GM12878 (cell line): ENCODE data around the gene POMP. TPM values are rescaled to one million over a fixed set of nuclear protein-coding genes. Genes with fewer than 3 reads are reported as not detected.
"Not testable (repeated sequence)": the region's sequence is repeated elsewhere in the genome, so short reads cannot be mapped to it uniquely, and the experiment has no call there.

ENCODE experiments used
- ATAC-seq: fragments of 200-7000 bp; cut with Tn5 transposase; 3 replicates; pipeline ENCODE4 v1.9.1; 2020; ENCODE audit warnings: mild to moderate bottlenecking, moderate library complexity
- BruUV-seq: library from RNA; stranded (reverse); fragments of 400-500 nt; replicated peaks from 2 replicates; lab custom pipeline; 2021; lab: Mats Ljungman, UMichigan
- CTCF ChIA-PET: fragments of 300-600 bp; sonication (Branson Sonifier 250); formaldehyde crosslinking; extraction: SDS; loops from one replicate; lab custom pipeline; 2021; ENCODE audit warnings: inconsistent platforms; lab: Yijun Ruan, JAX
- POLR2A ChIA-PET: fragments of 350-600 bp; formaldehyde crosslinking; extraction: SDS; loops from one replicate; lab custom pipeline; 2021; ENCODE audit warnings: inconsistent platforms; lab: Charles Lee
- RAD21 ChIA-PET: fragments of 300-600 bp; sonication (Branson Sonifier 250); formaldehyde crosslinking; loops from one replicate; lab custom pipeline; 2023; ENCODE audit warnings: antibody characterized with exemption; ENCODE audit not compliant: unreplicated experiment; lab: Charles Lee
- SMC1A ChIA-PET: fragments of 300-600 bp; sonication (Branson Sonifier 250); formaldehyde crosslinking; loops from one replicate; lab custom pipeline; 2023; ENCODE audit not compliant: unreplicated experiment, uncharacterized antibody; lab: Charles Lee
- DNase-seq: peaks from one replicate; pipeline ENCODE4 v3.0.0-alpha.2; 2011; ENCODE audit warnings: low read depth, low spot score
- FAIRE-seq: peaks from 3 replicates; lab custom pipeline; 2011; peaks lifted over from hg19 to GRCh38; lab: Jason Lieb, UNC
- H2AFZ ChIP-seq: 2 replicates; pipeline ENCODE4 v1.6.0; 2011; ENCODE audit warnings: low read depth, low read length, control low read depth; ENCODE audit not compliant: control insufficient read depth
- H3K27ac ChIP-seq: 2 replicates; pipeline ENCODE4 v1.5.1; 2011; ENCODE audit warnings: control low read depth; ENCODE audit not compliant: control insufficient read depth, insufficient read depth
- H3K27me3 ChIP-seq, 2 experiments: replicated peaks in 1 of 2; 2 replicates each; pipeline versions ENCODE4 v1.6.0 to v1.6.1; 2011; ENCODE audit warnings: low read length in 1 of 2; ENCODE audit not compliant: control insufficient read depth in 2 of 2, insufficient read depth in 2 of 2
- H3K36me3 ChIP-seq, 2 experiments: 2 replicates each; pipeline ENCODE4 v1.5.1; 2011; ENCODE audit warnings: low read length in 1 of 2; ENCODE audit not compliant: control insufficient read depth in 2 of 2, insufficient read depth in 2 of 2
- H3K4me1 ChIP-seq: 2 replicates; pipeline ENCODE4 v1.6.1; 2011; ENCODE audit warnings: mild to moderate bottlenecking, low read length, moderate library complexity, mixed read lengths; ENCODE audit not compliant: control insufficient read depth, insufficient read depth
- H3K4me2 ChIP-seq: 2 replicates; pipeline ENCODE4 v1.6.0; 2011; ENCODE audit warnings: control low read depth; ENCODE audit not compliant: control insufficient read depth, insufficient read depth
- H3K4me3 ChIP-seq: fragments of 200-600 bp; sonication (generic); 2 replicates; pipeline ENCODE4 v1.5.1; 2016
- H3K79me2 ChIP-seq: 2 replicates; pipeline ENCODE4 v1.6.0; 2011; ENCODE audit warnings: low read length; ENCODE audit not compliant: control insufficient read depth, insufficient read depth
- H3K9ac ChIP-seq: 2 replicates; pipeline ENCODE4 v1.8.0; 2011; ENCODE audit warnings: low read length, control low read depth, mixed read lengths; ENCODE audit not compliant: control insufficient read depth, insufficient read depth
- H3K9me3 ChIP-seq: replicated peaks from 3 replicates; pipeline ENCODE4 v1.5.1; 2011; ENCODE audit warnings: mild to moderate bottlenecking, low read length; ENCODE audit not compliant: control insufficient read depth, insufficient read depth
- H4K20me1 ChIP-seq: 2 replicates; pipeline ENCODE4 v1.6.0; 2011; ENCODE audit not compliant: control insufficient read depth, insufficient read depth
- SPI1 ChIP-seq: IDR thresholded peaks from 2 replicates; pipeline ENCODE4 v1.6.1; 2011; ENCODE audit warnings: low read depth, mild to moderate bottlenecking, low read length, moderate library complexity, borderline replicate concordance; ENCODE audit not compliant: insufficient read depth
- ZNF622 ChIP-seq: fragments of 450-650 bp; IDR thresholded peaks from 2 replicates; pipeline ENCODE4 v1.6.1; 2017; ENCODE audit warnings: mild to moderate bottlenecking, inconsistent platforms
- WGBS: methylation state at CpG from one replicate; pipeline ENCODE4 v1.1.6; 2016; ENCODE audit warnings: low lambda C conversion rate; ENCODE audit not compliant: insufficient replicate concordance, insufficient coverage; ENCODE audit errors: missing lambda C conversion rate; 5-methylcytosine and 5-hydroxymethylcytosine counted together
- in situ Hi-C: fragments of 300-500 bp; cut with MboI; formaldehyde crosslinking; loops from 9 replicates; pipeline ENCODE4 v1.14.3; 2018; ENCODE audit warnings: mixed read lengths
- intact Hi-C: fragments of 100-400 bp; cut with micrococcal nuclease; formaldehyde crosslinking; loops from one replicate; pipeline ENCODE4 v1.14.2; 2022; ENCODE audit not compliant: unreplicated experiment
- polyA plus RNA-seq, 11 experiments: library from polyadenylated mRNA; depleted of rRNA in 4 of 11; unstranded in 6 of 11; stranded (reverse) in 5 of 11; fragments of >200 nt; fragmentation: Nextera tagmentation in 4 of 11; fragmentation: Illumina TruSeq in 1 of 11; extraction: Ambion mirVana in 4 of 11; extraction: Trizol in 1 of 11; gene quantifications; 1 replicate in 1 of 11; 2 replicates in 10 of 11; pipeline versions ENCODE4 v1.2.1 to v1.2.3, GENCODE V29; 2011 to 2016; ENCODE audit warnings: inconsistent platforms in 2 of 11, missing spikeins in 2 of 11, low read depth in 1 of 11
- total RNA-seq, 4 experiments: library from RNA; depleted of rRNA in 3 of 4; stranded (reverse); fragments of >200 nt in 3 of 4; fragmentation: Illumina TruSeq in 1 of 4; extraction: Trizol in 1 of 4; gene quantifications; 2 replicates each; pipeline versions ENCODE4 v1.2.1 to v1.2.3, GENCODE V29; 2013 to 2021

POMP gene
- total and polyA plus RNA-seq, 10 of the 15 experiments (the other 5 are each of a cell fraction or from before 2014, with no cell fraction given), result 90.4 to 668 (median 144) TPM

DNA sequence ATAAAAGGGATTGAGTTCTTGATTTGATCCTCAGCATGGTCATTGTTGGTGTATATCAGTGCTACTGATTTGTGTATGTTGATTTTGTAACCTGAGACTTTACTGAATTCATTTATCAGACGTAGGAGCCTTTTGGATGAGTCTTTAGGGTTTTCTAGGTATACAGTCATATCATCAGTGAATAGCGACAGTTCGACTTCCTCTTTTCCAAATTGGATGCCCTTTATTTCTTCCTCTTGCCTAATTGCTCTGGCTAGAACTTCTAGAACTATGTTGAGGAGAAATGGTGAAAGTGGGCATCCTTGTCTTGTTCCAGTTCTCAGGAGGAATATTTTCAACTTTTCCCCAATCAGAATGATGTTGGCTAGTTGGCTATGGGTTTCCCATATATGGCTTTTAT is 27.0 kb downstream of the POMP start:
- BruUV-seq, result no TSS peak
- intact Hi-C loops (no loop called here), in situ Hi-C loops (no loop called here)
- 0 out of 3 replicates have a peak, but pooled peaks have one; percentile 31 for ATAC-seq
- DNase-seq, result no peak
- 22% methylated on average over 3 of the region's 3 CpGs for WGBS
- Histone ChIP-seq H3K9me3 (no peaks in the 10 kb centered on the region), H3K4me1 (no peaks in the 10 kb centered on the region), H3K79me2 (no peaks in the 10 kb centered on the region), H2AFZ (no peak overlapping the region), H3K9ac (no peak overlapping the region), H3K36me3 (no peaks in the 10 kb centered on the region), H3K4me2 (no peak overlapping the region), H4K20me1 (no peaks in the 10 kb centered on the region), H3K27me3 (no peaks in the 10 kb centered on the region), H3K27ac (no peak overlapping the region)
- RAD21 ChIA-PET, result no interaction called here
- CTCF ChIA-PET, result no interaction called here
- POLR2A ChIA-PET, result no interaction called here
- SMC1A ChIA-PET, result no interaction called here
- TF ChIP-seq SPI1 (peak; percentile 63; the same call in 1 of the 2 replicates), ZNF622 (no peak)
- TF ChIP-seq, all 136 proteins: peak for 1
- no peak overlapping the region for H3K4me3 ChIP-seq
- FAIRE-seq, result no peak

DNA sequence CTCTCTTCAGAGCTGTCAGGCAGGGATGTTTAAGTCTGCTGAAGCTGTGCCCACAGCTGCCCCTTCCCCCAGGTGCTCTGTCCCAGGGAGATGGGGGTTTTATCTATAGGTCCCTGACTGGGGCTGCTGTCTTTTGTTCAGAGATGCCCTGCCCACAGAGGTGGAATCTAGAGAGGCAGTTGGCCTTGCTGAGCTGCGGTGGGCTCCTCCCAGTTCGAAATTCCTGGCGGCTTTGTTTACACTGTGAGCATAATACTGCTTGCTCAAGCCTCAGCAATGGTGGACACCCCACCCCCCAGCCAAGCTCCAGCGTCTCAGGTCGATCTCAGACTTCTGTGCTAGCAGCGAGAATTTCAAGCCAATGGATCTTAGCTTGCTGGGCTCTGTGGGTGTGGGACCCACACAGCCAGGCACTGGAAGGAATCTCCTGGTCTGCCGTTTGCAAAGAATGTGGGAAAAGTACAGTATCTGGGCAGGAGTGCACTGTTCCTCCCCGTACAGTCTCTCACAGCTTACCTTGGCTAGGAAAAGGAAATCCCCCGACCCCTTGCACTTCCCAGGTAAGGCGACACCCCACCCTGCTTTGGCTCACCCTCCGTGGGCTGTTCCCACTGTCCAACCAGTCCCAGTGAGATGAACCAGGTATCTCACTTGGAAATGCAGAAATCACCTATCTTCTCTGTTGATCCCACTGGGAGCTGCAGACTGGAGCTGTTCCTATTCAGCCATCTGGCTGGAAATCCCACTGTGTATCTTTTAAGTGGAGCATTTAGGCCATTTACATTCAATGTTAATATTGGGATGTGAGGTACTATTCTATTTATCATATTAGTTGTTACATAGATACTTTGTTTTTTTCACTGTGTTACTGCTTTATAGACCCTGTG is 34.9 kb downstream of the POMP start:
- RAD21 ChIA-PET, H3K79me2 ChIP-seq, H3K27me3 ChIP-seq, H3K4me3 ChIP-seq, H3K9ac ChIP-seq, ATAC-seq, BruUV-seq, in situ Hi-C loops, H3K36me3 ChIP-seq, H4K20me1 ChIP-seq, H3K4me1 ChIP-seq, intact Hi-C loops, H3K9me3 ChIP-seq, FAIRE-seq, H3K4me2 ChIP-seq, DNase-seq, H2AFZ ChIP-seq, POLR2A ChIA-PET, H3K27ac ChIP-seq: not testable (repeated sequence)
- WGBS, result 69% methylated on average over 11 of the region's 11 CpGs
- SMC1A ChIA-PET, result interaction anchor here (3.7 kb wide), 1 partner anchor 8 kb away, joined by 10 read pairs; no protein-coding TSS in a partner anchor
- CTCF ChIA-PET, result interaction anchor here (1.0 kb wide), 1 partner anchor 14 kb away, joined by 3 read pairs; no protein-coding TSS in a partner anchor
